ENCODE data around the gene JPH2. TPM values are rescaled to one million over a fixed set of nuclear protein-coding genes. Genes with fewer than 3 reads are reported as not detected.

JPH2 gene
- total RNA-seq, 1 experiment from 2014 or later: 0.17 TPM

DNA sequence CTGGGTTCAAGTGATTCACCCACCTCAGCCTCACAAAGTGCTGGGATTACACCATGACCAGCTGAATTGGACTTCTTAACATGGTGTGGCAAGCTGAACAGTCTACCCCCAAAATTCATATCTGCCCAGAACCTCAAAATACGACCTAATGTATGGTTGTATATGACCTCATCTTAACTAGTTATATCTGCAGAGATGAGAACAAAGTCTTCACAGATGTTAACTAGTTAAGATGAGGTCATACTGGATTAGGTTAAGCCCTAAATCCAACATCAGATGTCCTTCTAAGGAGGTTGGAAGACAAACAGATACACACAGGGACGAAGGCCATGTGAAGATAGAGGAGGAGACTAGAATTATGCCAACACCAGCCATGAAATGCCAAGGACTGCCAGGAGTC lies 102.5 kb downstream of the JPH2 start:
- no peaks in the 10 kb centered on the region for H3K9me2 ChIP-seq (ENCODE audit: insufficient read depth)
- ATAC-seq (no peak), DNase-seq (ENCODE audit: low read depth, low spot score) (no peak)
- H4K20me1 ChIP-seq (ENCODE audit: insufficient read depth): no peaks in the 10 kb centered on the region
- H3K9me3 ChIP-seq (ENCODE audit: control insufficient read depth in 1 of 2, insufficient read depth in 1 of 2, low read depth in 1 of 2, low read length in 2 of 2): no peaks in the 10 kb centered on the region
- CTCF ChIA-PET: interaction anchor here (1.7 kb wide), 1 partner anchor 335 kb away, joined by 11 read pairs; no protein-coding TSS in a partner anchor
- no peak overlapping the region for H3K4me2 ChIP-seq (ENCODE audit: low read length)
- H3K79me2 ChIP-seq (ENCODE audit: insufficient read depth, low read length): no peaks in the 10 kb centered on the region
- H3K27me3 ChIP-seq (ENCODE audit: insufficient read depth, low read length): no peaks in the 10 kb centered on the region
- no peak overlapping the region for H3K27ac ChIP-seq (ENCODE audit: low read depth, low read length)
- intact Hi-C loops (cut with micrococcal nuclease): loop anchor here (5.0 to 10.0 kb wide), 2 partner anchors 170 to 547 kb away; partner anchors contain the start of gene TOX2
- RAD21 ChIA-PET (ENCODE audit: low non-redundant PET in 1 of 2, low total read pairs in 2 of 2, uncharacterized antibody in 2 of 2, unreplicated experiment in 2 of 2): no interaction called here
- no peak overlapping the region for H2AFZ ChIP-seq (ENCODE audit: low read depth, low read length, poor library complexity, severe bottlenecking)
- no peak overlapping the region for H3K9ac ChIP-seq (ENCODE audit: low read length)
- no peak for TF ChIP-seq ELF1 (IDR thresholded peaks at IDR 0.05; ENCODE audit: borderline replicate concordance, low read depth)
- no peak for TF ChIP-seq CBX3 (IDR thresholded peaks at IDR 0.05; ENCODE audit: low read depth)
- no peak for TF ChIP-seq ATF3 (IDR thresholded peaks at IDR 0.05)
- TF ChIP-seq, protein P1, sequence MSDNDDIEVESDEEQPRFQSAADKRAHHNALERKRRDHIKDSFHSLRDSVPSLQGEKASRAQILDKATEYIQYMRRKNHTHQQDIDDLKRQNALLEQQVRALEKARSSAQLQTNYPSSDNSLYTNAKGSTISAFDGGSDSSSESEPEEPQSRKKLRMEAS (IDR thresholded peaks at IDR 0.05): no peak
- no peaks in the 10 kb centered on the region for H3K36me3 ChIP-seq (ENCODE audit: control insufficient read depth in 1 of 2, insufficient read depth in 2 of 2, low read length in 2 of 2)
- POLR2A ChIA-PET: interaction anchor here (1.5 kb wide), 1 partner anchor 334 kb away, joined by 3 read pairs; no protein-coding TSS in a partner anchor
- H3K4me1 ChIP-seq (ENCODE audit: control insufficient read depth in 1 of 2, insufficient read depth in 2 of 2, low read length in 2 of 2): peaks cover 7 to 19% of the 10 kb centered on the region in 2 experiments
- BruUV-seq (replicated peaks): no TSS peak
- H3K4me3 ChIP-seq (replicated peaks in 1 of 2; ENCODE audit: low read depth in 1 of 2, low read length in 2 of 2): no peak overlapping the region

- Histone ChIP-seq H4K20me1 (ENCODE audit: insufficient read depth) (no peaks in the 10 kb centered on the region), H3K4me2 (ENCODE audit: low read length) (peak overlapping the region; percentile 25)
Measured at GRCh38 chr20:44083220-44083933, 103.6 kb downstream of the JPH2 start.

More at GRCh38 chr20:44083220-44083933, 103.6 kb downstream of the JPH2 start:
- Histone ChIP-seq H3K79me2 (ENCODE audit: insufficient read depth, low read length) (no peaks in the 10 kb centered on the region), H3K36me3 (ENCODE audit: control insufficient read depth in 1 of 2, insufficient read depth in 2 of 2, low read length in 2 of 2) (no peaks in the 10 kb centered on the region), H3K27ac (ENCODE audit: low read depth, low read length) (0 out of 2 replicates have a peak overlapping the region, but pooled peaks have one; percentile 22), H3K9me3 (ENCODE audit: control insufficient read depth in 1 of 2, insufficient read depth in 1 of 2, low read depth in 1 of 2, low read length in 2 of 2) (no peaks in the 10 kb centered on the region), H3K27me3 (ENCODE audit: insufficient read depth, low read length) (no peaks in the 10 kb centered on the region), H3K9ac (ENCODE audit: low read length) (no peak overlapping the region), H3K4me3 (replicated peaks in 1 of 2; ENCODE audit: low read depth in 1 of 2, low read length in 2 of 2) (no peak overlapping the region), H3K9me2 (ENCODE audit: insufficient read depth) (no peaks in the 10 kb centered on the region), H2AFZ (ENCODE audit: low read depth, low read length, poor library complexity, severe bottlenecking) (peak overlapping the region; percentile 57), H3K4me1 (ENCODE audit: control insufficient read depth in 1 of 2, insufficient read depth in 2 of 2, low read length in 2 of 2) (peaks cover 7 to 19% of the 10 kb centered on the region in 2 experiments)
- ChIA-PET POLR2A (interaction anchor here (1.5 kb wide), 1 partner anchor 333 kb away, joined by 3 read pairs; no protein-coding TSS in a partner anchor), RAD21 (ENCODE audit: low non-redundant PET in 1 of 2, low total read pairs in 2 of 2, uncharacterized antibody in 2 of 2, unreplicated experiment in 2 of 2) (interaction anchor here in 1 of 2 experiments (0.8 to 1.2 kb wide), 2 partner anchors 9 to 358 kb away, joined by 3 read pairs; no protein-coding TSS in a partner anchor), CTCF (interaction anchor here (0.6 to 1.7 kb wide), 5 partner anchors 239 to 634 kb away, joined by 3 to 11 read pairs (median 3); no protein-coding TSS in a partner anchor)
- DNase-seq (ENCODE audit: low read depth, low spot score): peak; percentile 29
- intact Hi-C loops (cut with micrococcal nuclease): loop anchor here (5.0 to 10.0 kb wide), 2 partner anchors 169 to 546 kb away; partner anchors contain the start of gene TOX2
- TF ChIP-seq SP1 (IDR thresholded peaks at IDR 0.05; ENCODE audit: low read depth) (peak; percentile 25; the same call in 1 of the 2 replicates), FOSL1 (IDR thresholded peaks at IDR 0.05; ENCODE audit: low read depth) (peak; percentile 39; the same call in 1 of the 2 replicates), EGR1 (IDR thresholded peaks at IDR 0.05; ENCODE audit: low read depth) (no peak), ATF3 (IDR thresholded peaks at IDR 0.05) (no peak)
- TF ChIP-seq, protein P1 (IDR thresholded peaks at IDR 0.05): peak; percentile 26; the same call in 1 of the 2 replicates
- peak; percentile 61 for ATAC-seq
- BruUV-seq (replicated peaks): no TSS peak
